COLO668 (cell line): ENCODE measurements around the gene LRCH2.
"Not testable (repeated sequence)": the region's sequence is repeated elsewhere in the genome, so short reads cannot be mapped to it uniquely, and the experiment has no call there.

Source experiments
- DNase-seq: peaks from one replicate; lab custom pipeline; 2025; ENCODE audit not compliant: unreplicated experiment; lab: John Stamatoyannopoulos, UW

The LRCH2 gene

DNA sequence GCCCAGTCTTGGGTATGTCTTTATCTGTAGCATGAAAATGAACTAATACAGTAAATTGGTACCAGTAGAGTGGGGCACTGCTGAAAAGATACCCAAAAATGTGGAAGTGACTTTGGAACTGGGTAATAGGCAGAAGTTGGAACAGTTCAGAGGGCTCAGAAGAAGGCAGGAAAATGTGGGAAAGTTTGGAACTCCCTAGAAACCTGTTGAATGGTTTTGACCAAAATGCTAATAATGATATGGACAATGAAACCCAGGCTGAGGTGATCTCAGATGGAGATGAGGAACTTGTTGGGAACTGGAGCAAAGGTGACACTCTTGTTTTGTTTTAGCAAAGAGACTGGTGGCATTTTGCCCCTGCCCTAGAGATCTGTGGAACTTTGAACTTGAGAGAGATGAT lies 24.3 kb downstream of the LRCH2 start:
- not testable (repeated sequence) for DNase-seq

- DNase-seq, result no peak
Observed at GRCh38 chrX:115204040-115204439, 29.9 kb downstream of the LRCH2 start.

DNA sequence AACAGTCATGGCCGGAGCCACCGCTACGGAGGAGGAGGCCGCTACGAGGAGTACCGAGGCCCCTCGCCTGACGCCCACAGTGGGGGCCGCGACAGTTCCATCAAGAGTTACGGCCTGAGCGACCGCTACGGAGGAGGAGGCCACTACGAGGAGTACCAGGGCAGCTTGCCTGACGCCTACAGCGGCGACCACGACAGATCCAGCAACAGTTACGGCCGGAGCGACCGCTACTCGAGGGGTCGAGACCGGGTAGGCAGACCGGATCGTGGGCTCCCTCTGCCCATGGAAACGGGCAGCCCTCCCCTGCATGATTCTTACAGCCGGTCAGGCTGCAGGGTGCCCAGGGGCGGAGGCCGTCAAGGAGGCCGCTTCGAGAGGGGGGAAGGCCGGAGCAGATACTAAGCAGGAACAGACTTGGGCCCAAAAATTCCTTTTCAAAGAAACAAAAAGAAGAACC lies 41.6 kb downstream of the LRCH2 start:
- no peak for DNase-seq

- no peak for DNase-seq
Observed at GRCh38 chrX:115191490-115192243, 42.2 kb downstream of the LRCH2 start.

GRCh38 chrX:115190636-115191489 lies 43.0 kb downstream of the LRCH2 start:
- no peak for DNase-seq

GRCh38 chrX:115189646-115190635 lies 44.0 kb downstream of the LRCH2 start:
- no peak for DNase-seq

DNA sequence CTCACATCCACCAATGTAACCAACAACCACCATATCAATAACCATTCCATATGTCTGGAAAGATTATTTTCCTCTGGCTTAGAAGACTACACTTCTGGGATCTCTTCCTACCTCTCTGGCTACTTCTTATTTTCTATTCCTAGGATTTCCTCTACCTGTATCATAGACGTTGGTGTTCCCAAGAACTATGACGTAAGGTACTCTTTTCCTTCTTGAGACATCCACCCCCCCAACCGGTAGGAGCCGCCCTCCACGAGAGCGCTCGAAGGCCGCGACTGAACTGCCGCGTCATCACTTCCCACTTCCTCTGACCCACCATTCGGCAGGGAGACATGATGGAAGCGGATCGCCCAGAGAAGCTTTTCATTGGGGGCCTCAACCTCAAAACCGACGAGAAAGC lies 44.8 kb downstream of the LRCH2 start, which contains the start of gene RBMXL3:
TSS of gene RBMXL3 (plus strand) at position 301 of the 400 bp plus-strand sequence. CDS start at position 333, 32 bp downstream.
- DNase-seq, result no peak

DNA sequence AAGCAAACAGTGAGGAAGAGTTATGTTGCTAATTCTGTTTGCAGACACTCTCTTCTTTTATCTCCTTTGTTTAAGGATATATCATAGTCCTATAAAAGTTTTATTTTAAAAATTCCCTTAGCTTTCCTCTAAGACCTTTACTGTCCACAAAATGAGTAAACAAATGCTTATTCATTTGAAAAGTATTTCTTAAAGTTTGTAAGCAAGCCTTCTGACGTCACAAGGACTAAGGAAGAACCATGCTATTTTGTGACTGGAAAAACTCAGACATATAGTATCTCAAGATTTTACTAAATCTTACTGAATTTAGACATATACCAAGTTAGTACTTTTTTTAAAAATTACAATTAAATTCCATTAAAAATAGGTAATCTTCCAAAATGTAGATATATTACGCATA lies 49.9 kb downstream of the LRCH2 start:
- DNase-seq, result no peak

GRCh38 chrX:115178473-115178872 lies 55.4 kb downstream of the LRCH2 start:
- DNase-seq, result no peak

DNA sequence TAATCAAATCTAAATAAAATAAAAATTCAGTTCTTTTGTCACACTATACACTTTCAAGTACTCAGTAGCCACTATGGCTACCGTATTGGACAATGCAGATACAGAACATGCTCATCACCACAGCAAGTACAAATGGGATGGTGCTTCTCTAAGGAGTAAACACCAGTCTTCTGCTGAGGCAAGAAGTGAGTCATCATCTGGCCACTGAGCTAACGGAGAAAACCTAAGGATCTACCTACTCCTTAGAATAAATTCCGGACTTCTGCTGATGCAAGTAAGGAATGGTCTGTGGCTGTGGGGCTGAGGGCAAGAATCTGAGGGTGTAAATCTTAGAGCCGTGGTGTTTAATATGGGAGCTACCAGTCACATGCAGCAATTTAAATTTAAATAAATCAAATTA lies 56.0 kb downstream of the LRCH2 start:
- DNase-seq, result no peak

DNA sequence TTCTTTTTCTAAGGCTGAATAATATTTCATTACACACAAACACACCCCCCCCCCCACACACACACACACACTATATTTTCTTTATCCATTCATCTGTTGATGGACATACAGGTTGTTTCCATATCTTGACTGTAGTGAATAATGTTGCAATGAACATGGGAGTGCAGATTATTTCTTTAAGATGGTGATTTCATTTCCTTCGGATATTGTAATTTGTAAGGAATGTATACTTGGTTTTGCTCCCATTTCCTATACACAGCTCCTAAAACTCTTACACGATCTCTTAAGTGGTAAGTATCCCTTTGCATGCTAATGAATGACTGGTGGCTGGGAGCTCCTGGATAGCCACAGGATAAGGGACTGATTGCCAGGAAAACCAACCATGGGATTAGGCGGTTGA lies 59.3 kb downstream of the LRCH2 start:
- DNase-seq, result no peak

DNA sequence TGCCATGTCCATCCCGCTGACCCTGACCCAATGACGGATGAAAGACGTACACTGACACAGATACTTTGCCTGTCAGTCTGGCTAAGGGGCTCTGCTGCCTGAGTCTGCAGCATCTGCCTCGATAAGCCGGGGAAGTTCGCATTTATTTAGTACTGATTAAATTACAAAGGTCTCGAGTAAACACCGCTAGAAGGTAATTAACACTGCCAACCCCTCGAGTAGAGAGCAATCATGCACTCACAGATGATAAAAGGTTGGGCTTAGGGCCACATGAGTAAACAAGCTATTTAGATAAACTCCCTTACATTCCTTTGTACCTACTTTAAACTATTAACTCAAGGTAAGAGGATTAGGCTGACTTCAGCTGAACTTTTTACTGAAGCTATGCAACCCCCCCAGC lies 60.7 kb downstream of the LRCH2 start:
- DNase-seq, result no peak

DNA sequence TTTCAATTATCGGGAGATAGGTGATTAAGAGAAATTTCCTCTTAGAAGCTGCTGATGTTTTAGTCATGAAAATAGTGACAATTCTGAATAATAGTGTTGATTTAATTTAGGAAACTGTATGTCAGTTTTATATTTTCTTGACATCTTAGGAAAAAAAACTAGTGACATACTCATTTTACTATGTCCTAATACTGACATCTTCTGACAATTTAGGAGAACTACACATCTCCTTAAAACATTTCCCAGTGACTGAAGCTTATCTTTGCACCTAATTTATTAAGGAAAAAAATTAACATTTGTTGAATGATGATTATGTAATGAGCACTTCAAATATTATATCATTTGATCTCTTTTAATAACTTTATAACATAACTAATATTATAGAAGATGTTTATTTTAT lies 86.7 kb downstream of the LRCH2 start:
- no peak for DNase-seq

GRCh38 chrX:115142057-115142456 lies 91.8 kb downstream of the LRCH2 start:
- no peak for DNase-seq

GRCh38 chrX:115138040-115138439 lies 95.9 kb downstream of the LRCH2 start:
- DNase-seq, result no peak

GRCh38 chrX:115134382-115134781 lies 99.5 kb downstream of the LRCH2 start:
- no peak for DNase-seq

GRCh38 chrX:115112411-115112810 lies 121.5 kb downstream of the LRCH2 start:
- DNase-seq, result no peak

DNA sequence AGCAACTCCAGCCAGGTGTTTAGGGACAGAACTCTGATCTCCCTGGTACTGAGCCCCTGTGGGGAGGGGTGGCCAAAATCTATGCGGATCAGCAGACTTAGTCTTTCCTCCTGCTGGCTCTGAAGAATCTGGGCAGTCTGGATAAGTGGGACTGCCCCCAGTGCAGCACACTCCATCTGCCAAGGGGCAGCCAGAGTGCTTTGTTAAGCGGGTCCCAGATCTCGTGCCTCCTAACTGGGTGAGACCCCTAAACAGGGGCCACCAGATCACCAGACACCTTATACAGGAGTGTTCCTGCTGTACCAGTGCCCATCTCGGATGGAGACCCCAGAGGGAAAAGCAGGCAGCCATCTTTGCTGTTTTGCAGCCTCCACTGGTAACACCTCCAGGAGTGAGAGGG lies 135.0 kb downstream of the LRCH2 start:
- no peak for DNase-seq

DNA sequence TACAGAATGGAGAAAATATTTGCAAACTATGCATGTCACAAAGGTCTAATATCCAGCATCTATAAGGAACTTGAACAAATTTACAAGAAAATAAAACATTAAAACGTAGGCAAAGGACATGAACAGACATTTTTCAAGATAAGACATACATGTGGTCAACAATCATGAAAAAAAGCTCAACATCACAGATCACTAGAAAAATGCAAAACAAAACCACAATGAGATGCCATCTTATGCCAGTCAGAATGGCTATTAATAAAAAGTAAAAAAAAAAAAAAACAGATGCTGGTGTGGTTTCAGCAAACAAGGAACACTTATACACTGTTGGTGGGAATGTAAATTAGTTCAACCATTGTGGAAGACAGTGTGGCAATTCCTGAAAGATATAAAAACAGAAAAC lies 140.7 kb downstream of the LRCH2 start:
- DNase-seq, result no peak

GRCh38 chrX:115089419-115089818 lies 144.5 kb downstream of the LRCH2 start:
- DNase-seq, result no peak

DNA sequence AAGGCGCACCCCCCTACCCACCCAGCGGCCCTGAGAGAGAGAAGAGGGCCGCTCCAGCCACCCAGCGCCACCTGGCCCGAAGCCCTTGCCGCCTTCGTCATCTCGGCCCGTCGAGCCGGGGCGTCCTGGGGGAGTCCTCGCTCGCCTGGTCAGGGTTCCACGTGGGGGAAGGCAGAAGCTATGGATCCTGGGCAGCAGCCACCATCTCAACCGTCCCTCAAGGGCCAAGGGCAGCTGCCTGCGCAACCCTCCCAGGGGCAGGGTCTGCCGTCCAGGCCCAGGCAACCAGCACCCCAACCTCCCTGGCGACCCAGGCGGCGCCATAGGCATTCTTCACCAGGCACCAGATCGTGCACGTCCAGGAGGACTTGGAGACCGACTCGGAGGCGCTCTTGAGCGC lies 165.0 kb downstream of the LRCH2 start:
- DNase-seq, result no peak
